IMR-90 (cell line): ENCODE measurements around the gene NCBP2. TPM values are rescaled to one million over a fixed set of nuclear protein-coding genes. Genes with fewer than 3 reads are reported as not detected.

Experiments used
- ATAC-seq: fragments of 200-7000 bp; cut with Tn5 transposase; 2 replicates; pipeline ENCODE4 v1.9.1; 2020; ENCODE audit warnings: low read depth, mild to moderate bottlenecking, moderate library complexity
- BruUV-seq: library from RNA; stranded (reverse); fragments of 400-500 nt; replicated peaks from 2 replicates; lab custom pipeline; 2021; lab: Mats Ljungman, UMichigan
- CTCF ChIA-PET: fragments of 300-600 bp; formaldehyde crosslinking; extraction: SDS; loops from one replicate; lab custom pipeline; 2021; ENCODE audit warnings: antibody characterized with exemption; lab: Yijun Ruan, JAX
- POLR2A ChIA-PET: fragments of 300-600 bp; sonication (Branson Sonifier 250); formaldehyde crosslinking; loops from one replicate; lab custom pipeline; 2022; ENCODE audit warnings: antibody characterized with exemption; ENCODE audit not compliant: unreplicated experiment; lab: Charles Lee
- DNase-seq: peaks from one replicate; pipeline ENCODE4 v3.0.0; 2013
- H2AFZ ChIP-seq: replicated peaks from 2 replicates; pipeline ENCODE3; 2013; ENCODE audit warnings: low read length, mild to moderate bottlenecking; ENCODE audit not compliant: poor library complexity
- H2AK5ac ChIP-seq: 2 replicates; pipeline ENCODE4 v1.6.1; 2013; ENCODE audit warnings: low read depth, low read length, inconsistent platforms
- H2AK9ac ChIP-seq: replicated peaks from 2 replicates; pipeline ENCODE3; 2013; ENCODE audit warnings: mild to moderate bottlenecking, low read depth, low read length, moderate library complexity; ENCODE audit not compliant: poor library complexity
- H2BK120ac ChIP-seq: 2 replicates; pipeline ENCODE4 v1.6.1; 2013; ENCODE audit warnings: low read depth, low read length, inconsistent platforms
- H2BK15ac ChIP-seq: 3 replicates; pipeline ENCODE4 v1.6.1; 2013; ENCODE audit warnings: low read depth, low read length, inconsistent platforms
- H2BK20ac ChIP-seq: 2 replicates; pipeline ENCODE4 v1.6.1; 2013; ENCODE audit warnings: low read depth, mild to moderate bottlenecking, inconsistent platforms, low read length, moderate library complexity
- H2BK5ac ChIP-seq: 2 replicates; pipeline ENCODE4 v1.6.1; 2013; ENCODE audit warnings: mild to moderate bottlenecking, low read depth, low read length, inconsistent platforms; ENCODE audit not compliant: poor library complexity, severe bottlenecking
- H3K14ac ChIP-seq: replicated peaks from 2 replicates; pipeline ENCODE4 v1.6.1; 2013; ENCODE audit warnings: low read depth, low read length, inconsistent platforms
- H3K18ac ChIP-seq: 2 replicates; pipeline ENCODE4 v1.6.1; 2013; ENCODE audit warnings: low read depth, low read length, control low read depth
- H3K23ac ChIP-seq: 2 replicates; pipeline ENCODE4 v1.6.1; 2013; ENCODE audit warnings: low read depth, low read length, inconsistent platforms
- H3K27ac ChIP-seq: 2 replicates; pipeline ENCODE4 v1.5.1; 2013; ENCODE audit warnings: mild to moderate bottlenecking, control low read depth, low read length; ENCODE audit not compliant: insufficient read depth
- H3K27me3 ChIP-seq: 2 replicates; pipeline ENCODE4 v1.6.1; 2013; ENCODE audit warnings: low read length; ENCODE audit not compliant: control insufficient read depth, insufficient read depth
- H3K36me3 ChIP-seq: 2 replicates; pipeline ENCODE4 v1.6.1; 2013; ENCODE audit warnings: low read length, mixed read lengths; ENCODE audit not compliant: control insufficient read depth, insufficient read depth
- H3K4ac ChIP-seq: 2 replicates; pipeline ENCODE4 v1.6.1; 2013; ENCODE audit warnings: low read depth, low read length, inconsistent platforms
- H3K4me1 ChIP-seq: 2 replicates; pipeline ENCODE4 v1.6.1; 2013; ENCODE audit warnings: low read length, mixed read lengths; ENCODE audit not compliant: control insufficient read depth, insufficient read depth
- H3K4me2 ChIP-seq: 2 replicates; pipeline ENCODE4 v1.6.1; 2013; ENCODE audit warnings: low read depth, mild to moderate bottlenecking, control low read depth, low read length, moderate library complexity
- H3K4me3 ChIP-seq: 2 replicates; pipeline ENCODE4 v1.5.1; 2013; ENCODE audit warnings: low read depth, mild to moderate bottlenecking, control low read depth, low read length, moderate library complexity; ENCODE audit not compliant: insufficient read depth
- H3K56ac ChIP-seq: 2 replicates; pipeline ENCODE4 v1.6.1; 2013; ENCODE audit warnings: low read length, inconsistent platforms; ENCODE audit not compliant: insufficient read depth; ENCODE audit errors: extremely low read depth
- H3K79me1 ChIP-seq, 2 experiments: 2 replicates each; pipeline ENCODE4 v1.6.1; 2013; ENCODE audit warnings: low read length in 2 of 2, inconsistent platforms in 1 of 2, low read depth in 1 of 2
- H3K9ac ChIP-seq: 2 replicates; pipeline ENCODE4 v1.6.1; 2013; ENCODE audit warnings: low read depth, low read length, control low read depth
- H3K9me1 ChIP-seq: 2 replicates; pipeline ENCODE4 v1.6.1; 2013; ENCODE audit warnings: low read length, inconsistent platforms; ENCODE audit not compliant: insufficient read depth
- H3K9me3 ChIP-seq: 2 replicates; pipeline ENCODE4 v1.6.1; 2013; ENCODE audit warnings: low read length; ENCODE audit not compliant: control insufficient read depth, insufficient read depth
- H4K20me1 ChIP-seq: 2 replicates; pipeline ENCODE4 v1.6.1; 2013; ENCODE audit warnings: low read length, inconsistent platforms; ENCODE audit not compliant: insufficient read depth
- H4K5ac ChIP-seq: 2 replicates; pipeline ENCODE4 v1.6.1; 2013; ENCODE audit warnings: mild to moderate bottlenecking, low read depth, low read length, control low read depth
- H4K8ac ChIP-seq, 2 experiments: 2 replicates each; pipeline ENCODE4 v1.6.1; 2013; ENCODE audit warnings: low read depth in 2 of 2, low read length in 2 of 2, control low read depth in 1 of 2, inconsistent platforms in 1 of 2
- H4K91ac ChIP-seq: 2 replicates; pipeline ENCODE4 v1.6.1; 2013; ENCODE audit warnings: low read depth, low read length, inconsistent platforms; ENCODE audit not compliant: insufficient read depth
- BHLHE40 ChIP-seq: fragments of 150-350 bp; IDR thresholded peaks from 2 replicates; pipeline ENCODE4 v1.6.1; 2016; ENCODE audit warnings: mild to moderate bottlenecking, low read depth, low read length
- CEBPB ChIP-seq: IDR thresholded peaks from 2 replicates; pipeline ENCODE4 v1.6.1; 2012; ENCODE audit warnings: low read depth, low read length, improper control_type of control experiment
- CHD1 ChIP-seq: IDR thresholded peaks from 2 replicates; pipeline ENCODE4 v1.6.1; 2012; ENCODE audit warnings: low read depth, low read length, improper control_type of control experiment
- FOS ChIP-seq: fragments of 150-350 bp; IDR thresholded peaks from 2 replicates; pipeline ENCODE4 v1.6.1; 2016; ENCODE audit warnings: low read depth, low read length
- MAFK ChIP-seq: IDR thresholded peaks from 2 replicates; pipeline ENCODE4 v1.6.1; 2012; ENCODE audit warnings: low read depth, low read length, improper control_type of control experiment
- MAZ ChIP-seq: IDR thresholded peaks from 2 replicates; pipeline ENCODE4 v1.6.1; 2012; ENCODE audit warnings: low read depth, mild to moderate bottlenecking, low read length, improper control_type of control experiment, moderate library complexity, borderline replicate concordance
- MXI1 ChIP-seq: IDR thresholded peaks from 2 replicates; pipeline ENCODE4 v1.6.1; 2012; ENCODE audit warnings: low read depth, mild to moderate bottlenecking, low read length, moderate library complexity, borderline replicate concordance
- NFE2L2 ChIP-seq: fragments of 150-350 bp; IDR thresholded peaks from 2 replicates; pipeline ENCODE4 v1.6.1; 2016; ENCODE audit warnings: low read depth, mild to moderate bottlenecking, low read length
- POLR2A ChIP-seq: IDR thresholded peaks from 2 replicates; pipeline ENCODE4 v1.6.1; 2012; ENCODE audit warnings: mild to moderate bottlenecking, low read depth, low read length
- RAD21 ChIP-seq: IDR thresholded peaks from 2 replicates; pipeline ENCODE4 v1.6.1; 2012; ENCODE audit warnings: low read length, improper control_type of control experiment
- RCOR1 ChIP-seq: IDR thresholded peaks from 2 replicates; pipeline ENCODE4 v1.6.1; 2012; ENCODE audit warnings: mild to moderate bottlenecking, low read length, improper control_type of control experiment; ENCODE audit not compliant: insufficient replicate concordance
- RFX5 ChIP-seq: IDR thresholded peaks from 2 replicates; pipeline ENCODE4 v1.8.0; 2012; ENCODE audit warnings: low read depth, mild to moderate bottlenecking, low read length, moderate library complexity
- SMC3 ChIP-seq: fragments of 150-350 bp; IDR thresholded peaks from 2 replicates; pipeline ENCODE4 v1.6.1; 2016; ENCODE audit warnings: low read depth, mild to moderate bottlenecking, antibody characterized with exemption, low read length, moderate library complexity
- USF2 ChIP-seq: fragments of 150-350 bp; IDR thresholded peaks from 2 replicates; pipeline ENCODE4 v1.6.1; 2017; ENCODE audit warnings: mild to moderate bottlenecking, antibody characterized with exemption, low read length, low read depth
- WGBS, 2 experiments: methylation state at CpG; one replicate each; pipeline versions ENCODE4 v1.1.5 to v1.1.7; 2013; ENCODE audit warnings: missing lambda C conversion rate in 2 of 2; ENCODE audit not compliant: insufficient read length in 1 of 2; ENCODE audit errors: extremely low coverage in 2 of 2; 5-methylcytosine and 5-hydroxymethylcytosine counted together
- dilution Hi-C: fragments of 300-500 bp; cut with HindIII; formaldehyde crosslinking; loops from one replicate; pipeline ENCODE4 v1.14.3; 2018; ENCODE audit warnings: low sequenced_read_pairs; ENCODE audit not compliant: unreplicated experiment
- in situ Hi-C: fragments of 300-500 bp; cut with MboI; formaldehyde crosslinking; loops from 3 replicates; pipeline ENCODE4 v1.14.3; 2019; ENCODE audit warnings: low sequenced_read_pairs, inconsistent platforms, mixed read lengths
- intact Hi-C: fragments of 100-400 bp; cut with micrococcal nuclease; formaldehyde crosslinking; loops from 2 replicates; pipeline ENCODE4 v1.10.0; 2022
- polyA plus RNA-seq, 3 experiments: library from polyadenylated mRNA; depleted of rRNA; stranded (reverse); fragments of >200 nt; gene quantifications; 2 replicates each; pipeline ENCODE4 v1.2.3, GENCODE V29; 2012; ENCODE audit warnings: low replicate concordance in 1 of 3
- total RNA-seq: library from RNA; depleted of rRNA; stranded (reverse); fragments of >200 nt; gene quantifications from 2 replicates; pipeline ENCODE4 v1.2.3, GENCODE V29; 2012
- TF ChIP-seq, protein P1 (sequence below): fragments of 150-350 bp; IDR thresholded peaks from 2 replicates; pipeline ENCODE4 v1.6.1; 2016; ENCODE audit warnings: low read depth, mild to moderate bottlenecking, low read length, moderate library complexity, borderline replicate concordance
- TF ChIP-seq, protein P2 (sequence below): conservative IDR thresholded peaks from 2 replicates; pipeline ENCODE4 v1.5.1; 2012; ENCODE audit warnings: mild to moderate bottlenecking, low read depth, low read length, improper control_type of control experiment

The NCBP2 gene
- total and polyA plus RNA-seq, 2 of the 4 experiments (the other 2 are of a cell fraction) = 42.8 to 73.6 TPM

DNA sequence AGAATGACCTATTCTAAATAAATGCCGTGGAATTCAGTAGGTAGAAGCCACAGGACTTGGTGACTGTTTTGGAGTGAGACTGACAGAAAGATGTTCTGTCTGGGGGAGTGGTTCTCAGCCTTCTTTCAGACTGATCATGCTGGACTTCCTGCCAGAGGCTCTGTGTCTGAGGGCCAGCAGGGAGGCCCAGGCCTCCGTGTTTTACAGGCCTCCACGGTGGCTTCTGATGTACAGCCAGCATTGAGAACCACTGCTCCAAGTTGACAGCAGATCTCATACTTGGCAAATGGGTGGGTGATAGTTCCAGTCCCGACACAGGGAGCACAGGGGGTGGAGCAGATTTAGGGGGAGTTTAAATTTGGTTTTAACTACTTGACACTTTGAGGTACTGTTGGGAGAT is 33.0 kb upstream of the NCBP2 start:
- ChIA-PET CTCF (no interaction called here), POLR2A (no interaction called here)
- no peak overlapping the region for H2BK20ac ChIP-seq
- no peak overlapping the region for H3K14ac ChIP-seq
- peaks cover 5% of the 10 kb centered on the region; the same call in 1 of the 2 replicates for H3K27me3 ChIP-seq
- no peak overlapping the region for H2BK5ac ChIP-seq
- DNase-seq (no peak), ATAC-seq (no peak)
- no peak overlapping the region for H4K8ac ChIP-seq
- H2BK15ac ChIP-seq = no peak overlapping the region
- no peak overlapping the region for H3K4me3 ChIP-seq
- no peaks in the 10 kb centered on the region for H4K20me1 ChIP-seq
- no peak overlapping the region for H3K4ac ChIP-seq
- no peaks in the 10 kb centered on the region for H3K9me1 ChIP-seq
- peak overlapping the region; percentile 51 for H2AFZ ChIP-seq
- H3K4me2 ChIP-seq = no peak overlapping the region
- H4K5ac ChIP-seq = no peak overlapping the region
- no peaks in the 10 kb centered on the region for H3K79me1 ChIP-seq
- TF ChIP-seq RAD21 (no peak), MAFK (no peak), USF2 (no peak), NFE2L2 (no peak), CHD1 (no peak), CEBPB (no peak), SMC3 (no peak), RCOR1 (no peak), FOS (no peak), BHLHE40 (no peak), RFX5 (no peak), MXI1 (no peak), POLR2A (no peak), MAZ (no peak)
- TF ChIP-seq, protein P1, sequence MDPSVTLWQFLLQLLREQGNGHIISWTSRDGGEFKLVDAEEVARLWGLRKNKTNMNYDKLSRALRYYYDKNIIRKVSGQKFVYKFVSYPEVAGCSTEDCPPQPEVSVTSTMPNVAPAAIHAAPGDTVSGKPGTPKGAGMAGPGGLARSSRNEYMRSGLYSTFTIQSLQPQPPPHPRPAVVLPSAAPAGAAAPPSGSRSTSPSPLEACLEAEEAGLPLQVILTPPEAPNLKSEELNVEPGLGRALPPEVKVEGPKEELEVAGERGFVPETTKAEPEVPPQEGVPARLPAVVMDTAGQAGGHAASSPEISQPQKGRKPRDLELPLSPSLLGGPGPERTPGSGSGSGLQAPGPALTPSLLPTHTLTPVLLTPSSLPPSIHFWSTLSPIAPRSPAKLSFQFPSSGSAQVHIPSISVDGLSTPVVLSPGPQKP = no peak
- TF ChIP-seq, protein P2, sequence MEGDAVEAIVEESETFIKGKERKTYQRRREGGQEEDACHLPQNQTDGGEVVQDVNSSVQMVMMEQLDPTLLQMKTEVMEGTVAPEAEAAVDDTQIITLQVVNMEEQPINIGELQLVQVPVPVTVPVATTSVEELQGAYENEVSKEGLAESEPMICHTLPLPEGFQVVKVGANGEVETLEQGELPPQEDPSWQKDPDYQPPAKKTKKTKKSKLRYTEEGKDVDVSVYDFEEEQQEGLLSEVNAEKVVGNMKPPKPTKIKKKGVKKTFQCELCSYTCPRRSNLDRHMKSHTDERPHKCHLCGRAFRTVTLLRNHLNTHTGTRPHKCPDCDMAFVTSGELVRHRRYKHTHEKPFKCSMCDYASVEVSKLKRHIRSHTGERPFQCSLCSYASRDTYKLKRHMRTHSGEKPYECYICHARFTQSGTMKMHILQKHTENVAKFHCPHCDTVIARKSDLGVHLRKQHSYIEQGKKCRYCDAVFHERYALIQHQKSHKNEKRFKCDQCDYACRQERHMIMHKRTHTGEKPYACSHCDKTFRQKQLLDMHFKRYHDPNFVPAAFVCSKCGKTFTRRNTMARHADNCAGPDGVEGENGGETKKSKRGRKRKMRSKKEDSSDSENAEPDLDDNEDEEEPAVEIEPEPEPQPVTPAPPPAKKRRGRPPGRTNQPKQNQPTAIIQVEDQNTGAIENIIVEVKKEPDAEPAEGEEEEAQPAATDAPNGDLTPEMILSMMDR = no peak
- H2AK9ac ChIP-seq = no peak overlapping the region
- no peaks in the 10 kb centered on the region for H3K36me3 ChIP-seq
- dilution Hi-C loops (no loop called here), in situ Hi-C loops (loop anchor here (10.0 kb wide), 1 partner anchor 209 kb away; no protein-coding TSS in a partner anchor), intact Hi-C loops (no loop called here)
- H3K56ac ChIP-seq = no peak overlapping the region
- H3K27ac ChIP-seq = no peak overlapping the region
- H3K9me3 ChIP-seq = no peaks in the 10 kb centered on the region
- no peak overlapping the region for H2BK120ac ChIP-seq
- 90% methylated on average over 2 of the region's 4 CpGs; no CpG with 5 or more reads in 1 of the 2 experiments for whole genome bisulfite sequencing, 2 experiments
- BruUV-seq = no TSS peak
- H3K4me1 ChIP-seq = no peaks in the 10 kb centered on the region
- H2AK5ac ChIP-seq = no peak overlapping the region
- no peak overlapping the region for H3K18ac ChIP-seq
- H3K23ac ChIP-seq = no peak overlapping the region
- no peak overlapping the region for H4K91ac ChIP-seq
- H3K9ac ChIP-seq = no peak overlapping the region
